ENCODE measurements around the gene NINJ2.
"Not testable (repeated sequence)": the region's sequence is repeated elsewhere in the genome, so short reads cannot be mapped to it uniquely, and the experiment has no call there.

NINJ2 gene

GRCh38 chr12:669576-669945, 6.3 kb upstream of the NINJ2 start:
- DNase-seq: no peak

- no peak for DNase-seq
Measured at GRCh38 chr12:668090-668481, 4.8 kb upstream of the NINJ2 start.

DNA sequence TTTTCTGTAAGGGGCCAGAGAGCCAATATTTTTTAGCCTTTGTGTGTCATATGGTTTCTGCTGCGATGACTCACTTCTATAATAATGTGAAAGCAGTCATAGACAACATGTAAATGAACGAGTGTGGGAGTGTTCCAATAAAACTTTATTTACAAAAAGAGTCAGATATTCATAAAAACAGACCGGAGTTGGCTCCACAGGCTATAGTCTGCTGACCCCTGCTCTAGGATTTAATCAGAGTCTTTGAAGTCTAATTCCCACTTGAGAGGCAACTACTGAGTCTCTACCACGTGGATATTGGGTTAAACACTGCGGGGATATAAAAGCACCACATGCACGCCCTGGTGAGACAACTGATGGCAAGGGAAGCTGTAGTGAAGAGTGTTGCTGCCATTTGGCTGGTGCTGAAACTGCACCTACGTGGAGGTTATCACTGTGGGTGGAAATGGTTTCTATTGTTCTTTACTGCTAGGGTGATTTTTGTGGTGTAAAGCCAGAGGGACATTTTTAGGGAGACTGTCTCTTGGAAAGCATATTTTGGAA, 3.6 kb upstream of the NINJ2 start:
- DNase-seq: no peak

DNA sequence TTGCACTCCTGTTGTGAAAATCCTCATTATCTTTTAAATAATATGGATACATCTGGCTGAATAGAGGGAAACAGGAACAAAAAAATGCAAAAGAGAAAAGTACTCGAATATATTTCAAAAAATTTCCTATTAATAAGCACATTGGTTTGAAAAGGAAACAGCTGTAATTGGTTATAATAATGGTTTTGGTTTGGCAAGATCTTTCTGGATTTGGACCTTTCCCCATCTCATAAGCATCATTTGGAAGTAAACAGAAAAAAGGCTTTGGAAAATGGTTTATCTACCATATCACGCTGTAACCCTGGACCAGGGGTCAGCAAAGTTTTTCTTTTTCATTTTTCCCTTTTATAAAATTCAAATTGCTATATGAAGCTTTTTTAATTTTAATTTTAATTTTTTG, 2.8 kb upstream of the NINJ2 start:
- no peak for DNase-seq

DNA sequence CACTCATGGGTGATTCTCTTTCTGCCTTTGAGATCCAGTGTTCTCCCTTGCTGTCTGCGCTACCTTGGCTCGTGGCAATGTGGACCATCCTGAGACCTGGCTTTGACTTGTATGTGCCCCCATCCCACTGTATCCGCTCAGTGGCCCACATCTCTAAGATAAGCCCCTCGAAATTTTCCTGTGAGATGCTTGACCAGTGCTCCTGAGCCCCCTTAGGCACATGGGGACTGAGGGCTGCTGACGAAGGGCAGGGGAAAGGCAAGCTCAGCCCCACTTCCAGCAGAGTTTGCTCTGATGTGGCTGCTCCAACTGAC, 1.5 kb upstream of the NINJ2 start:
- no peak for DNase-seq

DNA sequence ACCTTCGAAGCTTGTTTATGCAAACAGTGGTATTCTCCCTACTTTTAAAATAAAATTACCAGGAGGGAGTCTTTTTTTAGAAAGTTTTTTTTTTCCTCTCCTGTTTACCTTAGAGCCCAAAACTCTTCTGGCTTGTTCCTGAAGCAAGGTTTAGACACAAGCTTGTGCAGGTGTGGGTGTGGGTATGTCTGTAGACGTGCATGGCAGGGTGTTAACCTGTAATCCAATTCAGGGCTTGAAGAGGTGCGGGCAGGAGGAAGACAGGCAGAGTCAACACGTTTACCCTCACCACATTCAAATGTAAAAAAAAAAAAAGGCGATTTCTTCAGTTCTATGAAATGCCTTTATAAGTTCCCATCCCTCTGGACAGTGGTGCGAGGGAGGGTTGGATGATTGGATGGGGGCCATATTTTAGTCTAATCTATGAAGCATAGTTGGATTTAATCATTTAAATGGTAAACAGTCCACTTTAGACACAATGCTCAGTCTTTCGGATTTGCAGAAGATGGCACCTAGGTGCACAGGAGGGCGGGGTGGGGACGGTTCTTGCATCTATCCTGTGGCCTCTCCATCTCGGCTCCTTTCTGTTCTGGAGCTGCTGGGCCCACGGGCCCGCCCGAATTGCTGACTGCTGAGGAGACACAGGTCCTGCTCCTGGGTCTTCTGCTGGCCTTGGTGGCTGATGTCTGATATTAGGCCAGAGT, 982 bp upstream of the NINJ2 start:
- no peak for DNase-seq

DNA sequence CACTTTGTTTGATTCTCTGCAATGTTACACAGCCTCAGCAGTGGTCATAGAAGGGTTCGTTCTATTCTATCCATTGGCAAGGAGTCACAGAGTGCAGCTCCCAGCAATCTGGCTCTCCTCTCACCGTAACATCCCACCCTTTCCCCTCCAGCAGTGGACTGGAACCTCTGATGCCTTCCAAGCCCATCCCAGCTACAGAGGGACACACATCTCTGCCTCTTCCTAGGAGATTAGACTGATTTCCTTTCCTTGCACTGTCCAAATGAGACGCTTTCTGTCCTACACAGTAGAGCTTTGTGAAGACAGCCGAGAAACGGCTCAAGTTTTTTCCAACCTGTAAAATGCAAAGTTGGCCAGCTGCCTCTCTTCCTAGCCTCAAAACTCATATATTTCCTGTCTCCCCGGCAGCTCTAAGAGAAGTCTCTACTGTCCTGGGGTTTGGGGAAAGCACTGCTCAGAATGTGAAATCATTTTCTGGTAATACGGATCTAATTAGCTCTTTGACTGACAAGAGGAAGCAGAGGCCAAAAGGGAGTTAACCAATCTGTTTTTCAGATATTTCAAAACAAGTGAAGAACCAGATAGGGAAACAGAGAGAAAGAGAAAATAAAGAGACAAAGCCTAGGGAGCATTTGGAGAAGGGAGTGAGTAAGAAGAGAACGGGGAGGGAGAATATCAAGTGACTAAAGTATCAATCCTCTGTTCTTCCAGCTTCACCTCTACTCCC, 516 bp downstream of the NINJ2 start:
- no peak for DNase-seq

- no peak for DNase-seq
Measured at GRCh38 chr12:661720-662486, 1.3 kb downstream of the NINJ2 start.

GRCh38 chr12:659090-659683, 4.1 kb downstream of the NINJ2 start:
- no peak for DNase-seq

- DNase-seq: no peak
Measured at GRCh38 chr12:650983-651382, 12.3 kb downstream of the NINJ2 start.

GRCh38 chr12:647385-648085, 15.7 kb downstream of the NINJ2 start:
- DNase-seq: no peak

- DNase-seq: no peak
Measured at GRCh38 chr12:646442-647384, 16.5 kb downstream of the NINJ2 start.

DNA sequence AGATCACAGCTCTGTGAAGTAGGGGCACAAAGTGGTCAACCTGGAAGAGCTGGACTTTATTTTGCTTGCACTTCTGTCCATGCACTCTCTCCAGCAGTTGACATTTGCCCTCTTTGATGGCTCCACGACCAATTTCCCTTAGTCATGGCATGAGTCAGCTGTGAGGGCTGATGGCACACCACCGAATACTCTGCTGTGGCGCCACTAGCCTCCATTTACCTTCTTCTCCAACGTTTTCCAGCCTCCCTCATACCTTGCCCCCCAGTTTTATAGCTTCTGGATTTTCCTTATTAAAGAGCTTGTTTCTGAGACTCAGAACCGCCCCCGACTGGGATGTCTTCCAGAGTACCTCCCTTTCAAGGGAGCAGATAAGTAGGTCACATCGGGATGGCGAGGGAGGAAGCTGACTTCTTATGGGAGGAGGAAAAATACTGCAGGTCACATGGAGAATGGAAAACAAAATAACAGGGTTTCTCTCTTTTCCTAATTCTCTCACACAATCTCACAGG, 17.6 kb downstream of the NINJ2 start:
- DNase-seq: no peak

GRCh38 chr12:644818-645552, 18.3 kb downstream of the NINJ2 start:
- DNase-seq: no peak

- DNase-seq: no peak
Measured at GRCh38 chr12:644303-644639, 19.0 kb downstream of the NINJ2 start.

DNA sequence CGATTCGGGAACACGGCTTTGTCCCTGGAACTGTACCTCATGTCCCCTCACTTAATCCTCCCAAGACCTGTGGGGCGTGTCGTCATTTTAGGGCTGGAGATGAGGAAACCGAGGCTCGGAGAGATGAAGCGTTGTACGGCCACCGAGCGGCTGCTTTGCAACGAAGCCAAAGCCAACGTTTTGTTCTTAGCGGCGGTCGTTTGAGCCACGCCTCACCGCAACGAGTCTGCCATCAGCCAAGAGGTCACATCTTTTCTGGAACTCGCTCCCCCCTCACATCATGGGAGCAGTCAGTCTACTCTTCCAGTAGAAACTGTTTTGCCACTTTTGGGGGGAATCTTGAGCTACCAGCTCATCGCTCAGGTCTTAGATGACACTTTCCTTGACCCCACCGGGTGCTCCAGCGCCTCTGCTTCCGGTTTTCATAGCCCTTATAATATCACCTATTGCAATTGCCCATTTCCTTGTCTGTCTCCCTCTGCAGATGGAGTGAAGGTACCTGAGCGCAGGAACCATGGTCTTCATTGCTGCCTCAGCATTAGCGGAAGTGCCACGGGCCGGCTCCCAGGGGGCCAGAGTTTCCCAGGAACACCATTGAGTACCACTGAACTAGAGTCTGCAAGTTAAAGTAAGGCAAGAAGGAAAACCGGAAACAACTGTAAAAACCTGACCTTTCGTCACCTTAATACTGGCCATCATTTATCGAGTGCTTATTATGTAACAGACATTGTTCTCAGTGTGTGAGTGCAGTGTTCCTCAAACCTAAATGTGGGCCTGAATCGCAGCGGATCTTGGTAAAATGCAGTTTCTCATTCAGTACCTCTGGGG, 19.6 kb downstream of the NINJ2 start:
- DNase-seq: no peak

DNA sequence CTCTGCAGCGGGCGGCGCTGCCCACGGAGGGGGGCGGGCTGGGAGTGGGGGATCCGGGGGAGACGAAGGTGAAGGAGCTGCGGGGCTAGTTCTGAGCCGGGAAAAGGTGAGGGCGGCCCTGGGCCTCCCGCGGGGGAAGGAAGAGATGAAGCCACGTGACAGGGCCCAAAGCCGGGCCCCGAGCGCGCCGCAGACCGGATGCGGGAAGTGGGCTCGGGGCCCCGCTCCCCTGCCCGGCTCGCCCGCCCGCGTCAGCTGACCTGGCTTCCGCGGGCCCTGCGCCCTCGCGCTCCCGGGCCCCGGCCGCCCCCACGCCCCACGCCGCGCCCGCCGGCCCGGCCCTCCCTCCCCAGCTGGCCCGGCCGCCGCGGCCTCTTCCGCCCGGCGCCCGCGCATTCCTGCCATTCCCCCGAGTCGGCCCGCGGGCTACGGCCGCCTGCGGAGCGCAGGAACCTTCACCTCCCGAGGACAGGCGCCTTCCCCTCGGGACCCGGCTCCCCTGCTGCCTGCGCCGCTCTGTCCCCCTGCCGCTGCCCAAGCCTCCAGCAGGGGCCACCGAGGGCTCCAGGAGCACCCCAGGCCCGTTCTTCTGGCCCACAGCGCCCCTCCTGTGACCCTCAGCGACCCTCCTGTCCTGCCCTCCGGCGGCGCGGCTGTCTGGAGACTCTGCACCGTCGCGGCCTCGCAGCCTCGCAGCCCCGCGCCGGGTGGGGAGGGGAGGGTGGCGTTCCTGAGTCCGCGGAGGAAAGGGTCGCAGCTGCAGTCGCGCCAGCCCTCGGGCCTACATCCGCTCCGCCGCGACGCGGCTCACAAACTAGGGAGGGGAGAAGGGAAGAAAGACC, 20.4 kb downstream of the NINJ2 start:
- no peak for DNase-seq

GRCh38 chr12:641321-641720, 21.9 kb downstream of the NINJ2 start:
- DNase-seq: not testable (repeated sequence)

- DNase-seq: no peak
Measured at GRCh38 chr12:640773-641172, 22.5 kb downstream of the NINJ2 start.

All from DMS 273 treated with DMSO at 0.1 percent for 48 hours (cell line).